ENCODE results near the gene VEZF1. TPM values are rescaled to one million over a fixed set of nuclear protein-coding genes. Genes with fewer than 3 reads are reported as not detected.

VEZF1 gene
- total RNA-seq, 1 experiment from 2014 or later: 78.1 TPM

GRCh38 chr17:57926723-57927047, 61.4 kb downstream of the VEZF1 start:
- Histone ChIP-seq H3F3A (ENCODE audit: low read length, unreplicated experiment) (no peaks in the 10 kb centered on the region), H3K36me3 (ENCODE audit: low read depth, low read length) (no peaks in the 10 kb centered on the region), H3K4me2 (ENCODE audit: low read length) (peak overlapping the region; percentile 63), H3K4me3 (ENCODE audit: low read length) (no peak overlapping the region), H4K20me1 (ENCODE audit: low read length) (no peaks in the 10 kb centered on the region), H3K27me3 (ENCODE audit: low read length) (no peaks in the 10 kb centered on the region), H3K9ac (ENCODE audit: low read length) (peak overlapping the region; percentile 30; the same call in 1 of the 2 replicates), H3K4me1 (ENCODE audit: insufficient read depth, low read length) (peaks cover 36% of the 10 kb centered on the region), H3K27ac (ENCODE audit: low read length) (peak overlapping the region; percentile 68), H3K9me2 (replicated peaks; ENCODE audit: low read length) (no peaks in the 10 kb centered on the region; the same call in 1 of the 2 replicates), H3K79me2 (ENCODE audit: low read length) (peaks cover 76% of the 10 kb centered on the region), H2AFZ (ENCODE audit: low read length) (no peak overlapping the region), H3K9me3 (ENCODE audit: low read length) (no peaks in the 10 kb centered on the region)
- ChIA-PET CTCF (interaction anchor here (1.0 kb wide), 1 partner anchor 51 kb away, joined by 6 read pairs; no protein-coding TSS in a partner anchor), POLR2A (ENCODE audit: unreplicated experiment) (interaction anchor here (1.1 kb wide), 1 partner anchor 28 kb away, joined by 4 read pairs; no protein-coding TSS in a partner anchor)
- TF ChIP-seq EZH2phosphoT487 (IDR thresholded peaks at IDR 0.05; ENCODE audit: borderline replicate concordance, low read length) (no peak), CTCF (conservative IDR thresholded peaks at IDR 0.05; ENCODE audit: low read depth, low read length) (no peak), EZH2 (IDR thresholded peaks at IDR 0.05; ENCODE audit: low read length, unreplicated experiment) (no peak)
- ATAC-seq (no peak), DNase-seq (no peak)
- no TSS peak for BruUV-seq (replicated peaks)
- intact Hi-C loops (cut with micrococcal nuclease): loop anchor here (2.0 kb wide), 1 partner anchor 34 kb away; no protein-coding TSS in a partner anchor

- Histone ChIP-seq H3K4me2 (ENCODE audit: low read length) (no peak overlapping the region), H3F3A (ENCODE audit: low read length, unreplicated experiment) (no peaks in the 10 kb centered on the region), H3K79me2 (ENCODE audit: low read length) (peaks cover 64% of the 10 kb centered on the region), H3K36me3 (ENCODE audit: low read depth, low read length) (no peaks in the 10 kb centered on the region), H2AFZ (ENCODE audit: low read length) (no peak overlapping the region), H3K27me3 (ENCODE audit: low read length) (no peaks in the 10 kb centered on the region), H3K9me3 (ENCODE audit: low read length) (no peaks in the 10 kb centered on the region), H3K4me1 (ENCODE audit: insufficient read depth, low read length) (peaks cover 28% of the 10 kb centered on the region), H3K9me2 (replicated peaks; ENCODE audit: low read length) (no peaks in the 10 kb centered on the region; the same call in 1 of the 2 replicates), H3K4me3 (ENCODE audit: low read length) (no peak overlapping the region), H4K20me1 (ENCODE audit: low read length) (no peaks in the 10 kb centered on the region), H3K27ac (ENCODE audit: low read length) (no peak overlapping the region), H3K9ac (ENCODE audit: low read length) (no peak overlapping the region)
- no peak for DNase-seq
- ChIA-PET CTCF (no interaction called here), POLR2A (ENCODE audit: unreplicated experiment) (no interaction called here)
- TF ChIP-seq EZH2phosphoT487 (IDR thresholded peaks at IDR 0.05; ENCODE audit: borderline replicate concordance, low read length) (no peak), CTCF (conservative IDR thresholded peaks at IDR 0.05; ENCODE audit: low read depth, low read length) (no peak), EZH2 (IDR thresholded peaks at IDR 0.05; ENCODE audit: low read length, unreplicated experiment) (no peak)
- no peak for ATAC-seq
- intact Hi-C loops (cut with micrococcal nuclease): no loop called here
- no TSS peak for BruUV-seq (replicated peaks)
Measured at GRCh38 chr17:57925361-57925990, 62.6 kb downstream of the VEZF1 start.

GRCh38 chr17:57924677-57925076, 63.4 kb downstream of the VEZF1 start:
- Histone ChIP-seq H4K20me1 (ENCODE audit: low read length) (no peaks in the 10 kb centered on the region), H3F3A (ENCODE audit: low read length, unreplicated experiment) (no peaks in the 10 kb centered on the region), H3K4me1 (ENCODE audit: insufficient read depth, low read length) (peaks cover 34% of the 10 kb centered on the region), H3K9ac (ENCODE audit: low read length) (no peak overlapping the region), H3K4me3 (ENCODE audit: low read length) (no peak overlapping the region), H3K27me3 (ENCODE audit: low read length) (no peaks in the 10 kb centered on the region), H2AFZ (ENCODE audit: low read length) (no peak overlapping the region), H3K4me2 (ENCODE audit: low read length) (no peak overlapping the region), H3K79me2 (ENCODE audit: low read length) (peaks cover 64% of the 10 kb centered on the region), H3K27ac (ENCODE audit: low read length) (no peak overlapping the region), H3K9me3 (ENCODE audit: low read length) (no peaks in the 10 kb centered on the region), H3K36me3 (ENCODE audit: low read depth, low read length) (no peaks in the 10 kb centered on the region), H3K9me2 (replicated peaks; ENCODE audit: low read length) (no peaks in the 10 kb centered on the region; the same call in 1 of the 2 replicates)
- TF ChIP-seq EZH2phosphoT487 (IDR thresholded peaks at IDR 0.05; ENCODE audit: borderline replicate concordance, low read length): no peak
- TF ChIP-seq EZH2 (IDR thresholded peaks at IDR 0.05; ENCODE audit: low read length, unreplicated experiment): no peak
- no peak for TF ChIP-seq CTCF (conservative IDR thresholded peaks at IDR 0.05; ENCODE audit: low read depth, low read length)
- intact Hi-C loops (cut with micrococcal nuclease): no loop called here
- no peak for DNase-seq
- no TSS peak for BruUV-seq (replicated peaks)
- CTCF ChIA-PET: no interaction called here
- POLR2A ChIA-PET (ENCODE audit: unreplicated experiment): no interaction called here
- no peak for ATAC-seq
